SHP77 treated with DMSO at 0.1 percent for 48 hours (cell line): Measurements from ENCODE around the gene MAN2B2.

Source experiments
- DNase-seq: peaks from one replicate; lab custom pipeline; 2025; lab: John Stamatoyannopoulos, UW

Gene MAN2B2

DNA sequence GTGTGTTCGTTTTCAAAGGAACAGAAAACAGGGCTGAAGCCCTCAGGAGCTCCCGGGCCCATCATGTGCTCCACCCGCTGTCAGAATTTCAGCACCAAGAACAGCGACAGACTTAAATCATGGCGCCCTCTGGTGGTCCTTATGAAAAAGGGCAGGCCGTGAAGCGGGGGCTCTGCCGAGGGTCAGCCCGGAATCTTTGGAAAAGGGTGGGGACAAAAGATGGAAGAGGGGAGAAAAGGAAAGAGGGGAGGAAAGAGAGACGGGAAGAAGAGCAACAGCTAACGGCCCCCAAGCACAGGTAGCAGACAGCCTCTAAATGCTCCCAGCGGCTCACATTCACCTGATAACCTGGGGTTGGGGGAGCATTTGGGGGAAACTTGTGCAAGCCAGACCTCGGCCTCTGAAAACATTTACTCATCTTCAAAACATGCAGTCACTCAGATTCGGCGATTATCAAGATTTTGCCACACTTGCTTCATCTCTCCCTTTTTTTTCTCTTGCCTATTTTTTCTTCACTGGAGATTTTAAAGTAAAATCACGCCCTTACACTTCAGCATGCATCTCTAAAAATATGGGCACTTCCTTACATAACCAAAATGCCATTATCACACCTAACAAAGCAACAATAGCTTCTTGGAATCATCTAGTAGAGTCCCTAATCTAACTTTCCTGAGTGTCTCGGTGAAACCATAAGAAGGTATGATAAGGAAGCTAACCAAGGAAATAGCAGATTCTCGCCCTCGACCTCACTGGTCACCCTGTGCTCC is 28.1 kb upstream of the MAN2B2 start:
- DNase-seq: no peak

GRCh38 chr4:6548201-6548881 is 26.6 kb upstream of the MAN2B2 start:
- no peak for DNase-seq

DNA sequence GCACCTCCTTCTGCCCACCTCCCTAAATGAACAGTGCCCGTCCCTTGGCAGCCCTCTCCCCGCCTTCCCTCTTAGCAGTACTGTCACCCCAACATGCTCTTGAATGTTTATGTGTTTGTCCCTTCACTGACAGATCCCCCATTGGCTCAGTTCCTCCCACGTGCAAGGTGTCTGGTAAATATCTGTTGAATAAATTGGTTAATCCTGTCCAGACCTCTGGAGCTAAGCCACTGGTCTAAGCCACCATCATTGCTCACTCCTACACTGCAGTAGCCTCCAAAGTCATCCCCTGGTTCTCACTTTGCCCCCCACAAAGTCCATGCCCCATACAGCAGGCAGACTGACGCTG is 26.1 kb upstream of the MAN2B2 start:
- no peak for DNase-seq

DNA sequence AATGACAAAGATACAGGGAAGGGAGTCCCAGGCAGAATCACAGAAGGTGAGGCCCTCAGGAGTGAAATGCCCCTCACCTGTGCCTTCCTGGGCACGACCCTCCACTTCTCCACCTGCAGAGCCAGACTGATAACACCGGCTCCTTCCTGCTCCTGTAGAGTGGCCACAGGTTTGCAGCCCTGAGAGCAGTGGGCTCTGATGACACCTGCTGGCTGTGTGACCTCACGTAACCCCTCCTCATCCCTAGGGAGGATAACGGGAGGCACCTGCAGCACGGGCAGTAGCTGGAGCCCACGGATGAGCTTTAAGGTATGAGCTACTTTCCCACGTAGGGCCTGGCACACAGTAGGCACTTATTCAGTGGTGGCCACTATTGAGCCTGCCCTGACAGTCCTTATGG is 25.5 kb upstream of the MAN2B2 start:
- DNase-seq: no peak

GRCh38 chr4:6549890-6550620 is 24.9 kb upstream of the MAN2B2 start:
- no peak for DNase-seq

DNA sequence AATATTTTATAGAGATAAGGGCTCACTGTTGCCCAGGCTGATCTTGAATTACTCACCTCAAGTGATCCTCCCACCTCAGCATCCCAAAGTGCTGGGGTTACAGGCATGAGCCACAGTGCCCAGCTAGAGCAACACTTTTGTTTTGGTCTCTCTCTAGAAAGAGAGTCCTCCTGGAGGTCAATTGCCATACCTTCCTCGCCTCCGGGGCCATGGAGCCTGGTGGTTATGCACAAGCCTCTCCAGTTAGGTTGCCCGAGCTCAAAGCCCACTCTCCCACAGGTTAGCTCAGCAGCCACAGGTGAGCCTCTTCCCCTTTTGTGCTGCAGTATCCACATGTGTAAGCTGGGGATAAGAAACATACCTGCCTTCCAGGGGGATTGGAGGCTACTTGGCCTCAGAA is 24.2 kb upstream of the MAN2B2 start:
- no peak for DNase-seq

DNA sequence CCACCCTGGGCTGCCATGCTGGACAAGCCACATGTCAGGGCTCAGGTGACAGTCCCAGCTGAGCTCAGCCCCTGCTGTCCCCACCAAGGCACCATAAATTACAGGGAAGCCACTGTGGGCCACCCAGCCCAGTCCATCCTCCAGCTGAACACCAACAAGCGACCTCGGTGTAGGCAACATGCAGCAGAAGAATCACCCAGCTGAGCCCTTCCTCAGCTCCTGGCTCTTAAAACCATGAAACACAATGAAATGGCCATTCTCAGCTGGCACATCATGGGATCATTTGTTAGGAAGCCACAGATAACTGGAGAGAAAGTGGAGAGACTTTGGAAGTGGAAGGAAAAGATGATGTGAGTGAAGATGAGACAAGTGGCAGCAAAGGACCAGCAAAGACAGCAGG is 23.3 kb upstream of the MAN2B2 start:
- no peak for DNase-seq

DNA sequence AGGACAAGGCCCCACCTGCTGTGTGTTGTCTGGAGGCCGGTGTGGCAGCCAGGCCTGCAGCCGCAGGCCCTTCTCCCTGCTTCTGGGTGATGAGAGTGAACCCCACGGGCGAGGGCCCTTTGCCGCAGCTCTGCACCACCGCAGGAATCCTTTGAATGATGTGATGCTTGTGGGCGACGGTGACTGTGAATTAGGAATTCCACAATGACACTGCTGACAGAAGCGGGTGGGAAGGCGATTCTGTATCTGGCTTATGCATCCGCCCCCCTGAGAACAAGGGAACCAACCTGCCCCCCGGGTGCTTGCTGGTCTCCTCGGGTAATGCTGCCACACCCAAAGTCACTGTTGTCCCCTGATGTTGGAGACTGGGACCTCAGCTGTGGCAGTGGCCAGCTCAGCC is 19.5 kb upstream of the MAN2B2 start:
- DNase-seq: no peak

GRCh38 chr4:6556263-6556662 is 18.7 kb upstream of the MAN2B2 start:
- DNase-seq: no peak

GRCh38 chr4:6557185-6557584 is 17.8 kb upstream of the MAN2B2 start:
- no peak for DNase-seq

DNA sequence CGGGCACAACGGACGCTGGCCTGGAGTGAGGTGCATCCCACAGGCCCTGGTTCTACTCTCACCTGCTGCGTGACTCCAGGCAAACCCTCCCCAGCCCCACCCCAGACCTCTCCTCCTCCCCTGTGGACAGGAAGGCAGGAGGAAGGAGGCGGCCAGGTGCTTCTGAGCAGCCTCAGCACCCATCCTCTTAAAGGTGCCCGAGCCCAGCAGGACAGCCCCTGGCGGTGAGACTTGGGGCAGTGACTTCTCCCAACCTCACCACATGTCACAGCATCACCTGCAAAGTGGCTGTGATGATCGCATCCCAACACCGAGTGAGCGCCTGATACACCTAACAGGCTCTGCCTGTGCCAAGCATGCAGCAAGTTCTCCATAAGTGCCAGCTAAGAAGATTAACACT is 17.1 kb upstream of the MAN2B2 start:
- no peak for DNase-seq

GRCh38 chr4:6560416-6561172 is 14.4 kb upstream of the MAN2B2 start:
- DNase-seq: no peak

DNA sequence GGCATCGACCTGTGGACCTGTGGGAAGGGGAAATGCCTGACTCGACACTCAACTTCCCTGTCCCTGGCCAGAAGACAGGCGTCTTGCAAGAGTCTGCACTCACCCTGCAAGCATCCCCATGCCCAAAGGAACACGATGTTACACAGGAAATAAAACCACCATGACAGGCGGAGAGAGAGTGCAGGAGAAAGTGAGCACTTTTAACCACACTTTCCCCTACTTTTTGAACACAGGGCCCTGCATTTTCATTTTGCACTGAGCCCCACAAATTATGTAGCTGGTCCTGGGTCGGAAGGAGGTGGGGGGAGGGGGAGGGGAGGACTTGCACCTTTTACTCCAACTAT is 13.8 kb upstream of the MAN2B2 start:
- DNase-seq: no peak

DNA sequence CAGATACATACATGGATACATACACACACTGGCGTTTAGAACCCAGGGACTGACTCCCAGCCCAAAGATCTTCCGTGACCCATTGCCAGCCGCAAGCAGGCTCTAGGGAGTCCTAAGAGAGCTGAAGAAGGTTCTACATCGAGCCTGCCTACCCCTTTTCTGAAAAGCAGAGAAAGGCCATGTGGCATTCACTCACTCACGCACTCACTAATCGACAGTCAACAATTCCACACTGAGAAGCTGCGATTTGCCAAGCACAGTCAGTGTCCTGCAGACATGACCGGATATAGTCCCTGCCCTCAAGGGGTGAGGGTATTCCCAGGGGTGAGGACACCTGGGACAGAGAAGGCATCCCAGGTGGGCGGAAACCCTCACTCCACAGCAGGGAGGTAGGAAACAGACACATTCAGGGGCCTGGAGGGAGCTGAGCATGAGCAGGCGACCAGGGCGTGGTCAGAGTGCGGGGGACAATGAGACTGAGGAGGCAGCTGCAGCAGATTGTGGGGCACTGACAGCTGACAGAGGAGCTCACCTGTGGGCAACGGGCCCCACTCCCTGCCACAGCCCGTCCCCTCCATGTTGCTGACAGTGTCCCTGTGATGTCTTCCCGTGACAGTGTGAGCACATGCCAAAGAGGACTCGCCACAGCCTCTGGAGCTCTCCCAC is 13.2 kb upstream of the MAN2B2 start:
- no peak for DNase-seq

DNA sequence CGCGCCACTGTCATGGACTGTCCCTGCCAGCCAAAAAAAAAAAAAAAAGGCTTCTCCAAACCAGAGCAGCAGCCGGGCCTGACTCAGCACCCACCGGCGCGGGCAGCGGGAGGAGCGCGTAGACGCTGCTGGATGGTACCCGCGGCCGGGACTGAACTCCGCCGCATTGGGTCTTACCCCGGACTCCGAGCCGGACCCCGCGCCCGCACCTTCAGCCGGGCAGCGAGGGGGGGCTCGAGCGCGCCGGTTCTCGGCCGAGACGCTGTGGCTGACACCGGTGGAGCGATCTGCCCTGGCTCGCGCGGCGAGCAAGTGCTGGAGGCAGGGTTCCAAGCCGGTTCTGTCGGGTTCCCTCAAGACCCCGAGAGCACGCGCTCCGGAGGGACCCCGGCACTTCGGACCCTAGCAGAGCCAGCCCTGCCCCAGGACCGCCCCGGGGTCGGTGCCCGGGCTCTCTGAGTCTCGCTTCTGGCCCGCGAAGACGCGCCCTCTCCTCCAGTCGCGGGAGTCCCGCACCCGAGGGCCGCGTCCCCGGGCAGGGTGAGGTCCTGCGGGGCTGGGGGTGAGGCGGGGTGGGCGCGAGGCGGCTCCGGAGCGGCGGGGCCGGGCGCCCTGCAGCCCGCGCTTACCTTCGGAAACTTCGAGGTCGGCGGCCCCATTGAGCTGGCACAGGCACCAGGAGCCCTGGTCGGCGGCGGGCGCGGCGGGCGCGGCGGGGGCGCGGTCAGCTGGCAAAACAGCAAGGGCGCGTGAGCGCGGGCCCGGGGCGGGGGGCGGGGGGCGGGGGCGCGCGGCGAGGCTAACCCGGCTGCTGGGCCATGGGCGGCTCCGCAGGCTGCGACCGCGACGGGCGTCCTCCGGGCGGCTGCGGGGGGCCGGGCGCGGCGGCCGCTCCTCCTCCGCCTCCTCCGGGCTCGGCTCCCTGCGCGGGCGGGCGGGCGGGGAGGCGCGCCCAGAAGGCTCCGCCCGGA is 11.8 kb upstream of the MAN2B2 start:
- no peak for DNase-seq

DNA sequence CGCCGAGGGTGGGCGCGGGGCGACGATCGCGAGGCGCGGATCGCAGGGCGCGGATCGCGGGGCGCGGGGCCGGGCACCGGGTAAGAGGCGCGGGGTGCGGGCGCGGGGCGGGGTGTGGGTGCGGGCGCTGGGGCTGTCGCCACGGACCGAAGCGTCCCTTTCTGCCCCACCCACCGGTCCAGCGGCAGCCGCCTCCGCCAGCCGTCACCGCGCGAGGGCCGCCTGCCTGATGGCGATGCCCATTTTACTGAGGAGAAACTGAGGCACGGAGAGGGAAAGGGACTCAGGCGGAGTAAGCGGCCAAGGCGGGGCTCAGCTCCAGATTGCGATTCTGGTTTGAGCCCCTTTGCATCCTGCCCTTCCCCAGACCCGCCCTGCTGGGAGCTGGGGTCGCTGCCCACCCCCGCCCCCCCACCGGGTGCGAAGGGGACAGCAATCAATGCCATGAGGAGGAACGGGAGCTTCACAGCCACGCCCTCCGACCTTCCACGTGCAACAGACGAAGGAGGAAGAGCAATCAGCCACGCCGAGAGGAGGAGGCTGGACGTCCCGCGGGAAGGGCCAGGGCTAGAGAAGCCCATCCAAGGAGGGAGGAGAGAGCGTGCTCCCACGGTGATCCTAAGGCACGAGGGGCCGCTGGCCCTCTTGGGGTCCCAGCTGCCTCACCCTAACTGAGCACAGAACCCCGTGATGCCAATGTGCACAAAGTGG is 10.9 kb upstream of the MAN2B2 start:
- DNase-seq: no peak

GRCh38 chr4:6565691-6566390 is 9.1 kb upstream of the MAN2B2 start:
- no peak for DNase-seq

GRCh38 chr4:6566391-6567190 is 8.4 kb upstream of the MAN2B2 start:
- DNase-seq: no peak

- no peak for DNase-seq
Measured at GRCh38 chr4:6567218-6567617, 7.8 kb upstream of the MAN2B2 start.
